B cell (primary cell): ENCODE data around the gene RIMBP2.

ENCODE experiments used
- CTCF ChIP-seq: fragments of 200-600 bp; IDR thresholded peaks from one replicate; pipeline ENCODE4 v1.8.0; 2022; ENCODE audit warnings: antibody characterized with exemption, mild to moderate bottlenecking
- EZH2 ChIP-seq: IDR thresholded peaks from 2 replicates; pipeline ENCODE4 v1.6.1; 2012; ENCODE audit warnings: borderline replicate concordance, low read depth, mild to moderate bottlenecking, moderate library complexity, low read length; ENCODE audit not compliant: insufficient read depth, poor library complexity, severe bottlenecking

GRCh38 chr12:130606231-130606630 is 109.9 kb downstream of the RIMBP2 start:
- no peak for TF ChIP-seq CTCF
- TF ChIP-seq EZH2 = no peak
